A673 (cell line): Measurements from ENCODE around the gene GPR39.

Source experiments
- EZH2 ChIP-seq: fragments of 200-600 bp; sonication (generic); IDR thresholded peaks from 2 replicates; pipeline ENCODE4 v1.6.1; 2017; ENCODE audit warnings: borderline replicate concordance, low read depth, mild to moderate bottlenecking, mixed read lengths, antibody characterized with exemption, low read length; ENCODE audit not compliant: poor library complexity, severe bottlenecking
- TF ChIP-seq, protein P1 (sequence below): fragments of 300-800, 200-600 bp; sonication (generic); conservative IDR thresholded peaks from 2 replicates; pipeline ENCODE4 v1.5.1; 2017; ENCODE audit warnings: low read depth, mild to moderate bottlenecking, antibody characterized with exemption, low read length, moderate library complexity, mixed read lengths

GRCh38 chr2:132372276-132372675 is 44.3 kb upstream of the GPR39 start:
- TF ChIP-seq, protein P1, sequence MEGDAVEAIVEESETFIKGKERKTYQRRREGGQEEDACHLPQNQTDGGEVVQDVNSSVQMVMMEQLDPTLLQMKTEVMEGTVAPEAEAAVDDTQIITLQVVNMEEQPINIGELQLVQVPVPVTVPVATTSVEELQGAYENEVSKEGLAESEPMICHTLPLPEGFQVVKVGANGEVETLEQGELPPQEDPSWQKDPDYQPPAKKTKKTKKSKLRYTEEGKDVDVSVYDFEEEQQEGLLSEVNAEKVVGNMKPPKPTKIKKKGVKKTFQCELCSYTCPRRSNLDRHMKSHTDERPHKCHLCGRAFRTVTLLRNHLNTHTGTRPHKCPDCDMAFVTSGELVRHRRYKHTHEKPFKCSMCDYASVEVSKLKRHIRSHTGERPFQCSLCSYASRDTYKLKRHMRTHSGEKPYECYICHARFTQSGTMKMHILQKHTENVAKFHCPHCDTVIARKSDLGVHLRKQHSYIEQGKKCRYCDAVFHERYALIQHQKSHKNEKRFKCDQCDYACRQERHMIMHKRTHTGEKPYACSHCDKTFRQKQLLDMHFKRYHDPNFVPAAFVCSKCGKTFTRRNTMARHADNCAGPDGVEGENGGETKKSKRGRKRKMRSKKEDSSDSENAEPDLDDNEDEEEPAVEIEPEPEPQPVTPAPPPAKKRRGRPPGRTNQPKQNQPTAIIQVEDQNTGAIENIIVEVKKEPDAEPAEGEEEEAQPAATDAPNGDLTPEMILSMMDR, result no peak
- no peak for TF ChIP-seq EZH2
